IMR-90 (cell line): ENCODE measurements around the gene SPTLC1. TPM values are rescaled to one million over a fixed set of nuclear protein-coding genes. Genes with fewer than 3 reads are reported as not detected.

Experiments
- ATAC-seq: fragments of 200-7000 bp; cut with Tn5 transposase; 2 replicates; pipeline ENCODE4 v1.9.1; 2020; ENCODE audit warnings: low read depth, mild to moderate bottlenecking, moderate library complexity
- BruUV-seq: library from RNA; stranded (reverse); fragments of 400-500 nt; replicated peaks from 2 replicates; lab custom pipeline; 2021; lab: Mats Ljungman, UMichigan
- CTCF ChIA-PET: fragments of 300-600 bp; formaldehyde crosslinking; extraction: SDS; loops from one replicate; lab custom pipeline; 2021; ENCODE audit warnings: antibody characterized with exemption; lab: Yijun Ruan, JAX
- POLR2A ChIA-PET: fragments of 300-600 bp; sonication (Branson Sonifier 250); formaldehyde crosslinking; loops from one replicate; lab custom pipeline; 2022; ENCODE audit warnings: antibody characterized with exemption; ENCODE audit not compliant: unreplicated experiment; lab: Charles Lee
- DNase-seq: peaks from one replicate; pipeline ENCODE4 v3.0.0; 2013
- H2AFZ ChIP-seq: replicated peaks from 2 replicates; pipeline ENCODE3; 2013; ENCODE audit warnings: low read length, mild to moderate bottlenecking; ENCODE audit not compliant: poor library complexity
- H2AK5ac ChIP-seq: 2 replicates; pipeline ENCODE4 v1.6.1; 2013; ENCODE audit warnings: low read depth, low read length, inconsistent platforms
- H2AK9ac ChIP-seq: replicated peaks from 2 replicates; pipeline ENCODE3; 2013; ENCODE audit warnings: mild to moderate bottlenecking, low read depth, low read length, moderate library complexity; ENCODE audit not compliant: poor library complexity
- H2BK120ac ChIP-seq: 2 replicates; pipeline ENCODE4 v1.6.1; 2013; ENCODE audit warnings: low read depth, low read length, inconsistent platforms
- H2BK15ac ChIP-seq: 3 replicates; pipeline ENCODE4 v1.6.1; 2013; ENCODE audit warnings: low read depth, low read length, inconsistent platforms
- H2BK20ac ChIP-seq: 2 replicates; pipeline ENCODE4 v1.6.1; 2013; ENCODE audit warnings: low read depth, mild to moderate bottlenecking, inconsistent platforms, low read length, moderate library complexity
- H2BK5ac ChIP-seq: 2 replicates; pipeline ENCODE4 v1.6.1; 2013; ENCODE audit warnings: mild to moderate bottlenecking, low read depth, low read length, inconsistent platforms; ENCODE audit not compliant: poor library complexity, severe bottlenecking
- H3K14ac ChIP-seq: replicated peaks from 2 replicates; pipeline ENCODE4 v1.6.1; 2013; ENCODE audit warnings: low read depth, low read length, inconsistent platforms
- H3K18ac ChIP-seq: 2 replicates; pipeline ENCODE4 v1.6.1; 2013; ENCODE audit warnings: low read depth, low read length, control low read depth
- H3K23ac ChIP-seq: 2 replicates; pipeline ENCODE4 v1.6.1; 2013; ENCODE audit warnings: low read depth, low read length, inconsistent platforms
- H3K27ac ChIP-seq: 2 replicates; pipeline ENCODE4 v1.5.1; 2013; ENCODE audit warnings: mild to moderate bottlenecking, control low read depth, low read length; ENCODE audit not compliant: insufficient read depth
- H3K27me3 ChIP-seq: 2 replicates; pipeline ENCODE4 v1.6.1; 2013; ENCODE audit warnings: low read length; ENCODE audit not compliant: control insufficient read depth, insufficient read depth
- H3K36me3 ChIP-seq: 2 replicates; pipeline ENCODE4 v1.6.1; 2013; ENCODE audit warnings: low read length, mixed read lengths; ENCODE audit not compliant: control insufficient read depth, insufficient read depth
- H3K4ac ChIP-seq: 2 replicates; pipeline ENCODE4 v1.6.1; 2013; ENCODE audit warnings: low read depth, low read length, inconsistent platforms
- H3K4me1 ChIP-seq: 2 replicates; pipeline ENCODE4 v1.6.1; 2013; ENCODE audit warnings: low read length, mixed read lengths; ENCODE audit not compliant: control insufficient read depth, insufficient read depth
- H3K4me2 ChIP-seq: 2 replicates; pipeline ENCODE4 v1.6.1; 2013; ENCODE audit warnings: low read depth, mild to moderate bottlenecking, control low read depth, low read length, moderate library complexity
- H3K4me3 ChIP-seq: 2 replicates; pipeline ENCODE4 v1.5.1; 2013; ENCODE audit warnings: low read depth, mild to moderate bottlenecking, control low read depth, low read length, moderate library complexity; ENCODE audit not compliant: insufficient read depth
- H3K56ac ChIP-seq: 2 replicates; pipeline ENCODE4 v1.6.1; 2013; ENCODE audit warnings: low read length, inconsistent platforms; ENCODE audit not compliant: insufficient read depth; ENCODE audit errors: extremely low read depth
- H3K79me1 ChIP-seq, 2 experiments: 2 replicates each; pipeline ENCODE4 v1.6.1; 2013; ENCODE audit warnings: low read length in 2 of 2, inconsistent platforms in 1 of 2, low read depth in 1 of 2
- H3K9ac ChIP-seq: 2 replicates; pipeline ENCODE4 v1.6.1; 2013; ENCODE audit warnings: low read depth, low read length, control low read depth
- H3K9me1 ChIP-seq: 2 replicates; pipeline ENCODE4 v1.6.1; 2013; ENCODE audit warnings: low read length, inconsistent platforms; ENCODE audit not compliant: insufficient read depth
- H3K9me3 ChIP-seq: 2 replicates; pipeline ENCODE4 v1.6.1; 2013; ENCODE audit warnings: low read length; ENCODE audit not compliant: control insufficient read depth, insufficient read depth
- H4K20me1 ChIP-seq: 2 replicates; pipeline ENCODE4 v1.6.1; 2013; ENCODE audit warnings: low read length, inconsistent platforms; ENCODE audit not compliant: insufficient read depth
- H4K5ac ChIP-seq: 2 replicates; pipeline ENCODE4 v1.6.1; 2013; ENCODE audit warnings: mild to moderate bottlenecking, low read depth, low read length, control low read depth
- H4K8ac ChIP-seq, 2 experiments: 2 replicates each; pipeline ENCODE4 v1.6.1; 2013; ENCODE audit warnings: low read depth in 2 of 2, low read length in 2 of 2, control low read depth in 1 of 2, inconsistent platforms in 1 of 2
- H4K91ac ChIP-seq: 2 replicates; pipeline ENCODE4 v1.6.1; 2013; ENCODE audit warnings: low read depth, low read length, inconsistent platforms; ENCODE audit not compliant: insufficient read depth
- BHLHE40 ChIP-seq: fragments of 150-350 bp; IDR thresholded peaks from 2 replicates; pipeline ENCODE4 v1.6.1; 2016; ENCODE audit warnings: mild to moderate bottlenecking, low read depth, low read length
- CEBPB ChIP-seq: IDR thresholded peaks from 2 replicates; pipeline ENCODE4 v1.6.1; 2012; ENCODE audit warnings: low read depth, low read length, improper control_type of control experiment
- CHD1 ChIP-seq: IDR thresholded peaks from 2 replicates; pipeline ENCODE4 v1.6.1; 2012; ENCODE audit warnings: low read depth, low read length, improper control_type of control experiment
- FOS ChIP-seq: fragments of 150-350 bp; IDR thresholded peaks from 2 replicates; pipeline ENCODE4 v1.6.1; 2016; ENCODE audit warnings: low read depth, low read length
- MAFK ChIP-seq: IDR thresholded peaks from 2 replicates; pipeline ENCODE4 v1.6.1; 2012; ENCODE audit warnings: low read depth, low read length, improper control_type of control experiment
- MAZ ChIP-seq: IDR thresholded peaks from 2 replicates; pipeline ENCODE4 v1.6.1; 2012; ENCODE audit warnings: low read depth, mild to moderate bottlenecking, low read length, improper control_type of control experiment, moderate library complexity, borderline replicate concordance
- MXI1 ChIP-seq: IDR thresholded peaks from 2 replicates; pipeline ENCODE4 v1.6.1; 2012; ENCODE audit warnings: low read depth, mild to moderate bottlenecking, low read length, moderate library complexity, borderline replicate concordance
- NFE2L2 ChIP-seq: fragments of 150-350 bp; IDR thresholded peaks from 2 replicates; pipeline ENCODE4 v1.6.1; 2016; ENCODE audit warnings: low read depth, mild to moderate bottlenecking, low read length
- POLR2A ChIP-seq: IDR thresholded peaks from 2 replicates; pipeline ENCODE4 v1.6.1; 2012; ENCODE audit warnings: mild to moderate bottlenecking, low read depth, low read length
- RAD21 ChIP-seq: IDR thresholded peaks from 2 replicates; pipeline ENCODE4 v1.6.1; 2012; ENCODE audit warnings: low read length, improper control_type of control experiment
- RCOR1 ChIP-seq: IDR thresholded peaks from 2 replicates; pipeline ENCODE4 v1.6.1; 2012; ENCODE audit warnings: mild to moderate bottlenecking, low read length, improper control_type of control experiment; ENCODE audit not compliant: insufficient replicate concordance
- RFX5 ChIP-seq: IDR thresholded peaks from 2 replicates; pipeline ENCODE4 v1.8.0; 2012; ENCODE audit warnings: low read depth, mild to moderate bottlenecking, low read length, moderate library complexity
- SMC3 ChIP-seq: fragments of 150-350 bp; IDR thresholded peaks from 2 replicates; pipeline ENCODE4 v1.6.1; 2016; ENCODE audit warnings: low read depth, mild to moderate bottlenecking, antibody characterized with exemption, low read length, moderate library complexity
- whole genome bisulfite sequencing, 2 experiments: methylation state at CpG; one replicate each; pipeline versions ENCODE4 v1.1.5 to v1.1.7; 2013; ENCODE audit warnings: missing lambda C conversion rate in 2 of 2; ENCODE audit not compliant: insufficient read length in 1 of 2; ENCODE audit errors: extremely low coverage in 2 of 2; 5-methylcytosine and 5-hydroxymethylcytosine counted together
- dilution Hi-C: fragments of 300-500 bp; cut with HindIII; formaldehyde crosslinking; loops from one replicate; pipeline ENCODE4 v1.14.3; 2018; ENCODE audit warnings: low sequenced_read_pairs; ENCODE audit not compliant: unreplicated experiment
- in situ Hi-C: fragments of 300-500 bp; cut with MboI; formaldehyde crosslinking; loops from 3 replicates; pipeline ENCODE4 v1.14.3; 2019; ENCODE audit warnings: low sequenced_read_pairs, inconsistent platforms, mixed read lengths
- intact Hi-C: fragments of 100-400 bp; cut with micrococcal nuclease; formaldehyde crosslinking; loops from 2 replicates; pipeline ENCODE4 v1.10.0; 2022
- polyA plus RNA-seq, 3 experiments: library from polyadenylated mRNA; depleted of rRNA; stranded (reverse); fragments of >200 nt; gene quantifications; 2 replicates each; pipeline ENCODE4 v1.2.3, GENCODE V29; 2012; ENCODE audit warnings: low replicate concordance in 1 of 3
- total RNA-seq: library from RNA; depleted of rRNA; stranded (reverse); fragments of >200 nt; gene quantifications from 2 replicates; pipeline ENCODE4 v1.2.3, GENCODE V29; 2012
- TF ChIP-seq, protein P1 (sequence below): conservative IDR thresholded peaks from 2 replicates; pipeline ENCODE4 v1.5.1; 2012; ENCODE audit warnings: mild to moderate bottlenecking, low read depth, low read length, improper control_type of control experiment
- TF ChIP-seq, protein P2 (sequence below): fragments of 150-350 bp; IDR thresholded peaks from 2 replicates; pipeline ENCODE4 v1.6.1; 2017; ENCODE audit warnings: mild to moderate bottlenecking, antibody characterized with exemption, low read length, low read depth
- TF ChIP-seq, protein P3 (sequence below): fragments of 150-350 bp; IDR thresholded peaks from 2 replicates; pipeline ENCODE4 v1.6.1; 2016; ENCODE audit warnings: low read depth, mild to moderate bottlenecking, low read length, moderate library complexity, borderline replicate concordance

Gene SPTLC1
- total and polyA plus RNA-seq, 2 of the 4 experiments (the other 2 are of a cell fraction) = 65.7 to 92.7 TPM

DNA sequence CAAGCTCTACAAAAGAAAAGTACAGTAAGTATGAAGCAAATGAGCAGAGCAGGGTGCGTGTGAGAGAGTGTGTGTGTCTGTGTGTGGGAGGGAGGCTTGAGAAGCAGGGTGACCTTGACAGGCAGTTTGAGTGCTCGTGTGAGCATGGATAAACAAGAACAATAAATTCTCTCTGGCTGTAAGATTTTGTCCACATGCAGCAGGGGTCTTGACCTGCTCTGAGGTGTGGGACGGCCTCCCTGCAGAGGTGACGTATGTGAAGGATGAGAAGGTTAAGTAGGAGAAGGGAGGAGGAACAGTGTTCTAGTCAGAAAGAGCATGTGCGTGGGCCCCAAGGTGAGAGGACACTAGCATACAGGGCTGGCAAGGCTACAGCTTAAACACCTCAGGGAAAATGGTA is 49.0 kb downstream of the SPTLC1 start:
- Histone ChIP-seq H3K4me3 (no peak overlapping the region), H3K4ac (peak overlapping the region; percentile 72), H4K91ac (peak overlapping the region; percentile 69), H3K9me3 (peaks cover 1% of the 10 kb centered on the region; the same call in 1 of the 2 replicates), H3K36me3 (peaks cover 23% of the 10 kb centered on the region), H2AFZ (no peak overlapping the region), H3K9me1 (peaks cover 13% of the 10 kb centered on the region), H3K14ac (peak overlapping the region; percentile 65), H4K8ac (peak overlapping the region; percentile 23 to 78; a peak in 3 of 4 replicates), H3K4me1 (peaks cover 14% of the 10 kb centered on the region), H2BK20ac (peak overlapping the region; percentile 79), H2BK15ac (peak overlapping the region; percentile 66; the same call in 2 of the 3 replicates), H3K9ac (0 out of 2 replicates have a peak overlapping the region, but pooled peaks have one; percentile 29), H2BK120ac (peak overlapping the region; percentile 78), H3K56ac (no peak overlapping the region), H2AK9ac (no peak overlapping the region), H3K23ac (0 out of 2 replicates have a peak overlapping the region, but pooled peaks have one; percentile 52), H4K5ac (peak overlapping the region; percentile 1; the same call in 1 of the 2 replicates), H3K79me1 (peaks cover 17 to 23% of the 10 kb centered on the region in 2 experiments; a peak in 3 of 4 replicates), H3K18ac (no peak overlapping the region; the same call in 1 of the 2 replicates), H3K27me3 (no peaks in the 10 kb centered on the region), H3K27ac (peak overlapping the region; percentile 76), H2AK5ac (peak overlapping the region; percentile 78; the same call in 1 of the 2 replicates), H3K4me2 (no peak overlapping the region), H2BK5ac (peak overlapping the region; percentile 37), H4K20me1 (peaks cover 5% of the 10 kb centered on the region; the same call in 1 of the 2 replicates)
- POLR2A ChIA-PET = no interaction called here
- ATAC-seq (no peak), DNase-seq (no peak)
- TF ChIP-seq SMC3 (no peak), NFE2L2 (no peak), POLR2A (no peak), BHLHE40 (no peak), CEBPB (no peak), MAZ (no peak), MXI1 (no peak), RCOR1 (no peak), CHD1 (no peak), RFX5 (no peak), MAFK (no peak), RAD21 (no peak), FOS (no peak)
- TF ChIP-seq, protein P1, sequence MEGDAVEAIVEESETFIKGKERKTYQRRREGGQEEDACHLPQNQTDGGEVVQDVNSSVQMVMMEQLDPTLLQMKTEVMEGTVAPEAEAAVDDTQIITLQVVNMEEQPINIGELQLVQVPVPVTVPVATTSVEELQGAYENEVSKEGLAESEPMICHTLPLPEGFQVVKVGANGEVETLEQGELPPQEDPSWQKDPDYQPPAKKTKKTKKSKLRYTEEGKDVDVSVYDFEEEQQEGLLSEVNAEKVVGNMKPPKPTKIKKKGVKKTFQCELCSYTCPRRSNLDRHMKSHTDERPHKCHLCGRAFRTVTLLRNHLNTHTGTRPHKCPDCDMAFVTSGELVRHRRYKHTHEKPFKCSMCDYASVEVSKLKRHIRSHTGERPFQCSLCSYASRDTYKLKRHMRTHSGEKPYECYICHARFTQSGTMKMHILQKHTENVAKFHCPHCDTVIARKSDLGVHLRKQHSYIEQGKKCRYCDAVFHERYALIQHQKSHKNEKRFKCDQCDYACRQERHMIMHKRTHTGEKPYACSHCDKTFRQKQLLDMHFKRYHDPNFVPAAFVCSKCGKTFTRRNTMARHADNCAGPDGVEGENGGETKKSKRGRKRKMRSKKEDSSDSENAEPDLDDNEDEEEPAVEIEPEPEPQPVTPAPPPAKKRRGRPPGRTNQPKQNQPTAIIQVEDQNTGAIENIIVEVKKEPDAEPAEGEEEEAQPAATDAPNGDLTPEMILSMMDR = no peak
- TF ChIP-seq, protein P2, sequence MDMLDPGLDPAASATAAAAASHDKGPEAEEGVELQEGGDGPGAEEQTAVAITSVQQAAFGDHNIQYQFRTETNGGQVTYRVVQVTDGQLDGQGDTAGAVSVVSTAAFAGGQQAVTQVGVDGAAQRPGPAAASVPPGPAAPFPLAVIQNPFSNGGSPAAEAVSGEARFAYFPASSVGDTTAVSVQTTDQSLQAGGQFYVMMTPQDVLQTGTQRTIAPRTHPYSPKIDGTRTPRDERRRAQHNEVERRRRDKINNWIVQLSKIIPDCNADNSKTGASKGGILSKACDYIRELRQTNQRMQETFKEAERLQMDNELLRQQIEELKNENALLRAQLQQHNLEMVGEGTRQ = no peak
- TF ChIP-seq, protein P3, sequence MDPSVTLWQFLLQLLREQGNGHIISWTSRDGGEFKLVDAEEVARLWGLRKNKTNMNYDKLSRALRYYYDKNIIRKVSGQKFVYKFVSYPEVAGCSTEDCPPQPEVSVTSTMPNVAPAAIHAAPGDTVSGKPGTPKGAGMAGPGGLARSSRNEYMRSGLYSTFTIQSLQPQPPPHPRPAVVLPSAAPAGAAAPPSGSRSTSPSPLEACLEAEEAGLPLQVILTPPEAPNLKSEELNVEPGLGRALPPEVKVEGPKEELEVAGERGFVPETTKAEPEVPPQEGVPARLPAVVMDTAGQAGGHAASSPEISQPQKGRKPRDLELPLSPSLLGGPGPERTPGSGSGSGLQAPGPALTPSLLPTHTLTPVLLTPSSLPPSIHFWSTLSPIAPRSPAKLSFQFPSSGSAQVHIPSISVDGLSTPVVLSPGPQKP = no peak
- intact Hi-C loops = no loop called here
- WGBS, 2 experiments = 100% methylated on average over 3 of the region's 5 CpGs; no CpG with 5 or more reads in 1 of the 2 experiments
- in situ Hi-C loops = no loop called here
- no TSS peak for BruUV-seq
- dilution Hi-C loops = no loop called here
- CTCF ChIA-PET = no interaction called here
